Measurements from ENCODE around the gene SLC35G6. TPM values are rescaled to one million over a fixed set of nuclear protein-coding genes. Genes with fewer than 3 reads are reported as not detected.

Gene SLC35G6
- total and polyA plus RNA-seq, 3 donors from 2014 or later: 1.8 to 3.9 (median 3.9) TPM

DNA sequence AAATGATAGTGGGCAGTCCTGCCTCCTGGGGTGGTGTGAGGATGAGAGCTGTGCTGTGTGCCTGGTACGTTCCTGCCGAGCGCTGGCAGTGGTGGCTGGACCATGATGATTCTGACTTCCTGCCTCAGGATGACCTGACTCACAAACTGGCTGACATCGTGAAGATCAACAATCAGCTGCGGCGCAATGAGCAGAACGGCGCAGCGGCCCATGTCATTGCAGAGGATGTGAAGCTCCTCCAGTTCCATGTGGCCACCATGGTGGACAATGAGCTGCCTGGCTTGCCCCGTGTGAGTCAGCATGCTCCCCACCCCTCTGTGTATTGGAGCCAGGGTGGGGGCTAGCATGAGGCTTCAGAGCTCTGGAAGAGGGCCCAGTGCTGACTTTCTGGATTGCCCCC lies 16.0 kb downstream of the SLC35G6 start:
- H3K27ac ChIP-seq: no peak overlapping the region
- no peak for DNase-seq

DNA sequence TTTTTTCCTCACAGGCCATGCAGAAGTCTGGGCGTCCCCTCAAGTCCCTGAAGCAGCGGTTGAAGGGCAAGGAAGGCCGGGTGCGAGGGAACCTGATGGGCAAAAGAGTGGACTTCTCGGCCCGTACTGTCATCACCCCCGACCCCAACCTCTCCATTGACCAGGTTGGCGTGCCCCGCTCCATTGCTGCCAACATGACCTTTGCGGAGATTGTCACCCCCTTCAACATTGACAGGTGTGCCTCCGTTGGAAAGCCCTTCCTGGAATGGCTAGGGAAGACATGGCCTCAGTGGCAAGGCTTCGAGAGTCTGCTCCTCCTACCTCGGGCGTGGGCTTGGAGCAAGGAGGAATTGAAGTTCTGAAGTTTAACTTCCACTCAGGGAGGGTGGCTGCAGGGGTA lies 16.4 kb downstream of the SLC35G6 start:
- 90% methylated on average over 12 to 14 of the region's 14 CpGs for WGBS, 2 donors
- peaks cover 8% of the 10 kb centered on the region for H3K36me3 ChIP-seq (ENCODE audit: low read depth, missing control alignments)
- intact Hi-C loops (cut with DNase I; ENCODE audit: low total_unique reads): no loop called here
- no peak for DNase-seq
- H3K4me1 ChIP-seq: no peaks in the 10 kb centered on the region
- no peaks in the 10 kb centered on the region for H3K9me3 ChIP-seq
- H3K27me3 ChIP-seq: no peaks in the 10 kb centered on the region
- H3K27ac ChIP-seq: no peak overlapping the region
- H3K4me3 ChIP-seq: no peak overlapping the region
- no peak for TF ChIP-seq POLR2A (IDR thresholded peaks at IDR 0.05)

More for the DNA sequence above, 16.0 kb downstream of the SLC35G6 start:
- H3K36me3 ChIP-seq (ENCODE audit: low read depth, missing control alignments): peaks cover 8% of the 10 kb centered on the region
- no peak for TF ChIP-seq POLR2A (IDR thresholded peaks at IDR 0.05)
- TF ChIP-seq, protein P1, sequence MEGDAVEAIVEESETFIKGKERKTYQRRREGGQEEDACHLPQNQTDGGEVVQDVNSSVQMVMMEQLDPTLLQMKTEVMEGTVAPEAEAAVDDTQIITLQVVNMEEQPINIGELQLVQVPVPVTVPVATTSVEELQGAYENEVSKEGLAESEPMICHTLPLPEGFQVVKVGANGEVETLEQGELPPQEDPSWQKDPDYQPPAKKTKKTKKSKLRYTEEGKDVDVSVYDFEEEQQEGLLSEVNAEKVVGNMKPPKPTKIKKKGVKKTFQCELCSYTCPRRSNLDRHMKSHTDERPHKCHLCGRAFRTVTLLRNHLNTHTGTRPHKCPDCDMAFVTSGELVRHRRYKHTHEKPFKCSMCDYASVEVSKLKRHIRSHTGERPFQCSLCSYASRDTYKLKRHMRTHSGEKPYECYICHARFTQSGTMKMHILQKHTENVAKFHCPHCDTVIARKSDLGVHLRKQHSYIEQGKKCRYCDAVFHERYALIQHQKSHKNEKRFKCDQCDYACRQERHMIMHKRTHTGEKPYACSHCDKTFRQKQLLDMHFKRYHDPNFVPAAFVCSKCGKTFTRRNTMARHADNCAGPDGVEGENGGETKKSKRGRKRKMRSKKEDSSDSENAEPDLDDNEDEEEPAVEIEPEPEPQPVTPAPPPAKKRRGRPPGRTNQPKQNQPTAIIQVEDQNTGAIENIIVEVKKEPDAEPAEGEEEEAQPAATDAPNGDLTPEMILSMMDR (IDR thresholded peaks at IDR 0.05): no peak
- no peaks in the 10 kb centered on the region for H3K27me3 ChIP-seq
- no peaks in the 10 kb centered on the region for H3K9me3 ChIP-seq
- WGBS, 2 donors: 92 to 94% methylated on average over 8 to 10 of the region's 10 CpGs
- no peaks in the 10 kb centered on the region for H3K4me1 ChIP-seq
- no peak overlapping the region for H3K4me3 ChIP-seq
- intact Hi-C loops (cut with DNase I; ENCODE audit: low total_unique reads): no loop called here

DNA sequence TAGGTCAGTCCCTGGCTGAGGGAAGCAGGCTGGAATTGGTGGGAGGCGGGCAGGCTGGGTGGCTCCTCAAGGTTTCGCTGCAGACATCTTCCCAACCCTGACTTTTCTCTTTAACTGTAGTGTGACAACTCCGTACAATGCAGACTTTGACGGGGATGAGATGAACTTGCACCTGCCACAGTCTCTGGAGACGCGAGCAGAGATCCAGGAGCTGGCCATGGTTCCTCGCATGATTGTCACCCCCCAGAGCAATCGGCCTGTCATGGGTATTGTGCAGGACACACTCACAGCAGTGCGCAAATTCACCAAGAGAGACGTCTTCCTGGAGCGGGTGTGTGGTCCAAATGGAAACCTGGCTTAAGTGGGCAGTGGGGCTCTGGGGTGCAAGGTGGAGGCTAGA lies 17.9 kb downstream of the SLC35G6 start:
- H3K27me3 ChIP-seq: no peaks in the 10 kb centered on the region
- TF ChIP-seq, protein P1 (IDR thresholded peaks at IDR 0.05): no peak
- TF ChIP-seq POLR2A (IDR thresholded peaks at IDR 0.05): no peak
- no peaks in the 10 kb centered on the region for H3K9me3 ChIP-seq
- H3K36me3 ChIP-seq (ENCODE audit: low read depth, missing control alignments): peaks cover 12% of the 10 kb centered on the region
- H3K4me3 ChIP-seq: no peak overlapping the region
- no peak for DNase-seq
- 71 to 84% methylated on average over 5 to 11 of the region's 11 CpGs for WGBS, 2 donors
- H3K27ac ChIP-seq: no peak overlapping the region
- no peaks in the 10 kb centered on the region for H3K4me1 ChIP-seq
- intact Hi-C loops (cut with DNase I; ENCODE audit: low total_unique reads): no loop called here

DNA sequence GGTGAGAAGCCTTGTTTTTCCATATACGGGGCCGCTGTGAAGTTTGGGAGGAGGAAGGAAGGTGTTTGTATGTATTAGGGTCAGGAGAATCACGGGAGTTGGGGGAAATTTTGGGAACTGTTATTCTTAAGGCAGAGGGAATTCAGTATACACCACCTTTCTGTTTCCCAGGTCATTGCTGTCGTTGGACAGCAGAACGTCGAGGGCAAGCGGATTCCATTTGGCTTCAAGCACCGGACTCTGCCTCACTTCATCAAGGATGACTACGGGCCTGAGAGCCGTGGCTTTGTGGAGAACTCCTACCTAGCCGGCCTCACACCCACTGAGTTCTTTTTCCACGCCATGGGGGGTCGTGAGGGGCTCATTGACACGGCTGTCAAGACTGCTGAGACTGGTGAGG lies 20.5 kb downstream of the SLC35G6 start:
- TF ChIP-seq, protein P1 (IDR thresholded peaks at IDR 0.05): no peak
- no peak for TF ChIP-seq POLR2A (IDR thresholded peaks at IDR 0.05)
- no peaks in the 10 kb centered on the region for H3K27me3 ChIP-seq
- no peaks in the 10 kb centered on the region for H3K9me3 ChIP-seq
- no peak overlapping the region for H3K4me3 ChIP-seq
- H3K36me3 ChIP-seq (ENCODE audit: low read depth, missing control alignments): peaks cover 12% of the 10 kb centered on the region
- intact Hi-C loops (cut with DNase I; ENCODE audit: low total_unique reads): no loop called here
- no peaks in the 10 kb centered on the region for H3K4me1 ChIP-seq
- H3K27ac ChIP-seq: no peak overlapping the region
- DNase-seq: no peak
- WGBS, 2 donors: 76 to 81% methylated on average over 9 to 14 of the region's 14 CpGs

DNA sequence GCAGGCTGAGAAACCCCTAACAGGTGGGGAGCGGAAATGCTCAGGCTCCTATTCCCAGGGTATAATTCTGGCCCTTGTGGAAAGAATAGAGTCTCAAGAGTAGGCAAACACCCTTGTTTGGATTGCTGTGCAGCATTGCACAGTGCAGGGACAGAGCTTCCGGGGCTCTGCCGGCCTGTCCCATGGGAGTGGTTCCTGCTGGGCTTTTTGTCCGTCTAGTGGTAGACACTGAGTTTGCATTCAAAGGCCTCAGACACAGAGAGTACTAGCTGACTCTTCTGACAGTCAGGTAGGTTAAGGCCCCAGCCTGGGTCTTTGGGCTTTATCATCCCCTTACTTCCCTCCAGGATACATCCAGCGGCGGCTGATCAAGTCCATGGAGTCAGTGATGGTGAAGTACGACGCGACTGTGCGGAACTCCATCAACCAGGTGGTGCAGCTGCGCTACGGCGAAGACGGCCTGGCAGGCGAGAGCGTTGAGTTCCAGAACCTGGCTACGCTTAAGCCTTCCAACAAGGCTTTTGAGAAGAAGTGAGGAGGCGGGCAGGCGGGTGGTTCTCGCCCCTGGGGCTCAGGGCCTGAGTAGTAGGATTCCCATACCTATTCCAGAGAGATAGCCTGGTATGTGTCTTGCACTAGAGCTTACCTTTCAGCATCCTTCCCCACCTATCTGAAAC lies 21.1 kb downstream of the SLC35G6 start:
- Histone ChIP-seq H3K9me3 (no peaks in the 10 kb centered on the region), H3K4me1 (no peaks in the 10 kb centered on the region), H3K27me3 (no peaks in the 10 kb centered on the region), H3K4me3 (no peak overlapping the region), H3K36me3 (ENCODE audit: low read depth, missing control alignments) (peaks cover 12% of the 10 kb centered on the region), H3K27ac (no peak overlapping the region)
- intact Hi-C loops (cut with DNase I; ENCODE audit: low total_unique reads): no loop called here
- 90 to 93% methylated on average over 14 to 20 of the region's 20 CpGs for WGBS, 2 donors
- no peak for DNase-seq
- TF ChIP-seq POLR2A (IDR thresholded peaks at IDR 0.05): no peak
- TF ChIP-seq, protein P1 (IDR thresholded peaks at IDR 0.05): no peak

Data from testis (tissue), 3 donors.